T-helper 2 cell (primary cell): Measurements from ENCODE around the gene BTRC.
"Not testable (repeated sequence)": the region's sequence is repeated elsewhere in the genome, so short reads cannot be mapped to it uniquely, and the experiment has no call there.

Experiments used
- DNase-seq, 5 experiments: peaks; one replicate each; pipeline versions ENCODE4 v3.0.0 to v3.0.0-alpha.2; 2012 to 2022

Gene BTRC

GRCh38 chr10:101351017-101351416 is 2.9 kb upstream of the BTRC start:
- no peak for DNase-seq

- DNase-seq: no peak
Observed at GRCh38 chr10:101351477-101351876, 2.5 kb upstream of the BTRC start.

- DNase-seq: not testable (repeated sequence)
Observed at GRCh38 chr10:101352857-101353256, 1.1 kb upstream of the BTRC start.

DNA sequence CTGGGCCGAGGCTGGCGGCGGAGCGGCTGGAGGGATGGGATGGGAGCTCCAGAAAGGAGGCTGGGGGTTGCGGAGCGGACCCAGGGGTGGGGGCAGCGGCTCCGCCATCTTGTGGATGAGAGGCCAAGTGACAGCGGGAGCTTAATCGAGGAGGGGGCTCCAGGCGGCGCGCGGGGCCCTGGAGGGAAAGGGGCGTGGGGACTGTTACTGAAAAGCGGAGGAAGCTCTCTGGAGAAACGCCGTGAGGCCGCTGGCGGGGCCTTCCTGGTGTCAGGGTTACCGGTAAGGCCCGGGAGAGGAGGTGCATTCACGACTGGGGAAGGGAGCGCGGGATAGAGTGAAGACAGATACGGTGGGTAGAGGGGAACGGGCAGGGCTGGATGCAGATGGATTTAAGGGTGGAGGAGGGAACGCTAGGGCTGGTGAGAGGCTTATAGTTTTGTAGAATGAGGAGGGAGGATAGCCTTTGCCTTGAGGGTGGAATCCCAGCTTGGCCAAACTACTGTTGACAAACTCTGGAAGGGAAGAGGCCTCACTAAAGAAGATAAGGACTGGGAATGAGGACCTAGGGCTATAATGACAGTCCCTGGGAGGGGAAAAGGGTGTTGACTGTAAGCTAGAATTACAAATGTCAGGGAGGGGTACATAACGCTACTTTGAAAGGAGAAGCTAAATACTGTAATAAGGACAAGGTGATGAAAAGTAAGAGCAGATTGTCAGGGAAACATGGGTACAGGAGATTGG is 535 bp downstream of the BTRC start:
- DNase-seq: peak in 3 of 5 experiments; percentile 9 to 45 (median 26)

DNA sequence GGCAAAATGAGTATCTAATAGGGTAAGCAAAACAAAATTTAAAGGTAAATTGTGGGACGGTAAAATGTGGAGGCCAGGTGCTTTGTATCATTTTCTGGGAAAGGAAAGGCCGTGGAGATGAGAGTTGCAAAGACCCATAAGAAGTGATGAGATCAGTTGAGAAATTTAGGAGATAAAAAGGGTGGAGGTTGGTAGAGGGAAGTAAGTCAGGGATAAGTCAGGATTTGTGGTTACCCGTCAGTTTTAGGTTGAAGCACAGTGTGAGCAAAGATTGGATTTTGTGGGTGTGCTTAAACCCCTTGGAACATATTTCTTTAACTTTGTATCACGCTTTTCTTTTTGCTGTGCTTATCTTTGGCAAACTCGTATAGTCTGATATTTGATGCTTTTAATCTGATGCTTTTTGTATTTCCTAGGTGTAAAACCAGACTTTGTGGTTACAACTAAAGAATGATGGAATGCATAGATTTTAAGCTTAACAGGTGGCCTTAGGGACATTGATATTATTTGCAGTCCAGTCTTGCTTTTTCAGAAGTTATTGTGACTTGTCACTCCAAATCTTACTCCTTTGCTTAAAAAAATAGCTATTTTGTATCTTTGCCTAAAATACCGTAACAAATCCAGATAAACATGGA is 1.2 kb downstream of the BTRC start:
- no peak for DNase-seq

DNA sequence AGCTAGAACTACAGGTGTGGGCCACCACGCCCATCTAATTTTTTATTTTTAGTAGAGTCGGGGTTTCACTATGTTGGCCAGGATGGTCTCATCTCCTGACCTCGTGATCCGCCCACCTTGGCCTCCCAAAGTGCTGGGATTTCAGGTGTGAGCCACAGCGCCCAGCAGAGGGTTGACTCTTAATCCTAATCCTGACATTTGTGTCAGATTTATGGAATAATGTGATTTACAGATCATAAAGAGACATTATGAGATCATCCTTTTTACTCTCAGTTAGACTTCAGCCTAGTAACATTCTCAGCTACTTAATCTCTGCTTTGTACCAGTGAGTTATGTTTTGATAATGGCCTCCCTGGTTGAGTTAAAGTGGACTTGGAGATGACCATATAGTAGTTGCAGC is 2.2 kb downstream of the BTRC start:
- DNase-seq: no peak

- DNase-seq: no peak
Observed at GRCh38 chr10:101357958-101358357, 4.0 kb downstream of the BTRC start.

- no peak for DNase-seq
Observed at GRCh38 chr10:101358706-101359300, 4.8 kb downstream of the BTRC start.

GRCh38 chr10:101360090-101360489 is 6.1 kb downstream of the BTRC start:
- DNase-seq: not testable (repeated sequence)

DNA sequence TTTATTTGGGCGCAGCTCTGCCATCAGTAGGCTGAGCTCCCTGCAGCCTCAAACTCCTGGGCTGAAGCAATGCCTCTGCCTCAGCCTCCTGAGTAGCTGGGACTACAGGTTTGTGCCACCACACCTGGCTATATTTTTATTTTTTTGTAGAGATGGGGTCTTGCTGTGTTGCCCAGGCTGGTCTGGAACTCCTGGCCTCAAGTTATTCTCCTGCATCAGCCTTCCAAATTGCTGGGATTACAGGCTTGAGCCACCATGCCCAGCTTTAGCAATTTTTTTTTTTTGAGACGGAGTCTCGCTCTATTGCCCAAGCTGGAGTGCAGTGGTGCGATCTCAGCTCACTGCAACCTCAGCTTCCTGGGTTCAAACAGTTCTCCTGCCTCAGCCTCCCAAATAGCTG is 6.9 kb downstream of the BTRC start:
- DNase-seq: not testable (repeated sequence)

- DNase-seq: peak in 1 of 5 experiments; percentile 3
Observed at GRCh38 chr10:101363850-101364400, 10.0 kb downstream of the BTRC start.

- DNase-seq: peak in 1 of 5 experiments; percentile 26
Observed at GRCh38 chr10:101364721-101365120, 10.8 kb downstream of the BTRC start.

GRCh38 chr10:101367569-101368453 is 13.8 kb downstream of the BTRC start:
- DNase-seq: peak in 1 of 5 experiments; percentile 6

DNA sequence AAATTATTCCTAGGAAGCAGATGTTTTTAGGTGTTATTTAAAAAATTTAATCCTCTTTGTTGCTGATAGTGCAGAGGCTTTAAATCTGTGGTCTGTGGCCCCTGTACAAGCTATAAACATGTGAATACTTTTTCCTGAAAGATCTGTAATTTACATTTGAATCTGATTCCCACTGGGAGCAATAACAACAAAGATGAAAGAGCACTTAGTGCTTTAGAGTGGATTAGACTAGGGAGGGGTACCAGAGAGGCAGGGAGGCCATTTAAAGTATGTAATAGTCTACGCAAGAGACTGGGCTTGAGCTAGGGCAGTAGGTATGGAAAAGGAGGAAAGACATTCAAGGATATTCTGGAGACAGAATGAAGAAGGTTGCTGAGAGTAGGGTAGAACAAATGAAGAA is 19.1 kb downstream of the BTRC start:
- DNase-seq: no peak

GRCh38 chr10:101373993-101374392 is 20.0 kb downstream of the BTRC start:
- not testable (repeated sequence) for DNase-seq

GRCh38 chr10:101375076-101375475 is 21.1 kb downstream of the BTRC start:
- DNase-seq: peak in 1 of 5 experiments; percentile 53

- peak in 1 of 5 experiments; percentile 23 for DNase-seq
Observed at GRCh38 chr10:101379663-101380352, 25.8 kb downstream of the BTRC start.

GRCh38 chr10:101380353-101381017 is 26.5 kb downstream of the BTRC start:
- peak in 1 of 5 experiments; percentile 19 for DNase-seq

GRCh38 chr10:101385866-101386658 is 32.1 kb downstream of the BTRC start:
- no peak for DNase-seq

DNA sequence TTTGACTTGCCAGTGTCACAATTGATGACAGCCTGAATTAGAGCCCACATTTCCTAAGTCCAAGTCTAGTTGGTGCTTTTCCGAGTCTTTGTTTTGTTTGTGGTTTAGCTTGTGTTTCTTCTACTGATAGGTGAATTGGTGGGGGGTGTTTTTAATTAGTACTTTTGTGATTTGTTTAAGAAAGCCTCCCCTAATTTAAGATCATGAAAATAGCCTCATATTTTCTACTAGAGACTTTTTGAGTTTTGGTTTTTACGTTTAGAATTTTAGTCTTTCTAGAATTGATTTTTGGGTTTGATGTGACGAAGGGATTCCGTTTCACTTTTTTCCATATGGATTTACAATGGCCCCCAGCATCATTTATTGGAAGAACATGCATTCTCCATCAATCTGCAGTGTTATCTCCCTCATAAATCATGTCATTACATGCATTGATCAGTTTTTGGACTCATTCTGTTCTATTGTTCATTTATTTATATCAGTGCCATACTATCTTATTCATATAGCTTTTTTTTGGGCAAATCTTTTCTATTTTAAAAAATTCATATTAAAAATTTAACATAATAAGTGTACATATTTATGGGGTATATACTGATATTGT is 32.8 kb downstream of the BTRC start:
- DNase-seq: no peak
